ENCODE data around the gene GNPTG. TPM values are rescaled to one million over a fixed set of nuclear protein-coding genes. Genes with fewer than 3 reads are reported as not detected.

GNPTG gene
- total RNA-seq, 1 donor from 2014 or later, result 36.1 TPM

GRCh38 chr16:1345651-1346421, 5.9 kb upstream of the GNPTG start:
- intact Hi-C loops (cut with micrococcal nuclease), result no loop called here

- intact Hi-C loops (cut with micrococcal nuclease), result no loop called here
Measured at GRCh38 chr16:1346422-1347285, 5.1 kb upstream of the GNPTG start.

GRCh38 chr16:1347286-1347855, 4.4 kb upstream of the GNPTG start:
- intact Hi-C loops (cut with micrococcal nuclease), result no loop called here

GRCh38 chr16:1347962-1348361, 3.8 kb upstream of the GNPTG start:
- intact Hi-C loops (cut with micrococcal nuclease), result no loop called here

GRCh38 chr16:1348441-1348840, 3.3 kb upstream of the GNPTG start:
- intact Hi-C loops (cut with micrococcal nuclease), result no loop called here

GRCh38 chr16:1348926-1349325, 2.8 kb upstream of the GNPTG start:
- intact Hi-C loops (cut with micrococcal nuclease), result no loop called here

GRCh38 chr16:1349351-1349750, 2.4 kb upstream of the GNPTG start:
- intact Hi-C loops (cut with micrococcal nuclease), result no loop called here

GRCh38 chr16:1349951-1350350, 1.8 kb upstream of the GNPTG start:
- intact Hi-C loops (cut with micrococcal nuclease), result loop anchor here (10.0 kb wide), 2 partner anchors 145 to 265 kb away; partner anchors contain the start of genes CRAMP1, IFT140 and TELO2

GRCh38 chr16:1350691-1351090, 1.0 kb upstream of the GNPTG start:
- intact Hi-C loops (cut with micrococcal nuclease), result loop anchor here (10.0 kb wide), 2 partner anchors 144 to 264 kb away; partner anchors contain the start of genes CRAMP1, IFT140 and TELO2

GRCh38 chr16:1351215-1351581, 533 bp upstream of the GNPTG start:
- intact Hi-C loops (cut with micrococcal nuclease), result loop anchor here (10.0 kb wide), 2 partner anchors 144 to 264 kb away; partner anchors contain the start of genes CRAMP1, IFT140 and TELO2

- intact Hi-C loops (cut with micrococcal nuclease), result loop anchor here (10.0 kb wide), 2 partner anchors 140 to 260 kb away; partner anchors contain the start of genes CRAMP1, IFT140 and TELO2
Measured at GRCh38 chr16:1354815-1355540, 3.2 kb downstream of the GNPTG start.

- intact Hi-C loops (cut with micrococcal nuclease), result loop anchor here (10.0 kb wide), 2 partner anchors 139 to 259 kb away; partner anchors contain the start of genes CRAMP1, IFT140 and TELO2
Measured at GRCh38 chr16:1355591-1355990, 3.9 kb downstream of the GNPTG start.

GRCh38 chr16:1356061-1356900, 4.5 kb downstream of the GNPTG start:
- intact Hi-C loops (cut with micrococcal nuclease), result loop anchor here (10.0 kb wide), 2 partner anchors 139 to 259 kb away; partner anchors contain the start of genes CRAMP1, IFT140 and TELO2

GRCh38 chr16:1357906-1358566, 6.3 kb downstream of the GNPTG start:
- intact Hi-C loops (cut with micrococcal nuclease), result loop anchor here (10.0 kb wide), 2 partner anchors 137 to 257 kb away; partner anchors contain the start of genes CRAMP1, IFT140 and TELO2

GRCh38 chr16:1361685-1362360, 10.1 kb downstream of the GNPTG start:
- intact Hi-C loops (cut with micrococcal nuclease), result loop anchor here (5.0 kb wide), 1 partner anchor 50 kb away; the partner anchor contains the start of gene UNKL

GRCh38 chr16:1362807-1363206, 11.1 kb downstream of the GNPTG start:
- intact Hi-C loops (cut with micrococcal nuclease), result loop anchor here (1.0 to 5.0 kb wide), 2 partner anchors 49 to 315 kb away; partner anchors contain the start of genes JPT2 and UNKL

GRCh38 chr16:1363501-1364041, 11.8 kb downstream of the GNPTG start:
- intact Hi-C loops (cut with micrococcal nuclease), result loop anchor here (1.0 to 5.0 kb wide), 2 partner anchors 49 to 315 kb away; partner anchors contain the start of genes JPT2 and UNKL

GRCh38 chr16:1364510-1364909, 12.8 kb downstream of the GNPTG start:
- intact Hi-C loops (cut with micrococcal nuclease), result loop anchor here (5.0 kb wide), 1 partner anchor 48 kb away; the partner anchor contains the start of gene UNKL
